Omental fat pad (tissue), 4 donors: ENCODE results near the gene AGRN. TPM values are rescaled to one million over a fixed set of nuclear protein-coding genes. Genes with fewer than 3 reads are reported as not detected.
"Not testable (repeated sequence)": the region's sequence is repeated elsewhere in the genome, so short reads cannot be mapped to it uniquely, and the experiment has no call there.

Experiments
- ATAC-seq: fragments of 150-250 bp; one replicate; pipeline ENCODE4 v1.9.1; 2016; ENCODE audit warnings: mild to moderate bottlenecking, moderate library complexity; ENCODE audit not compliant: low FRiP score
- DNase-seq: peaks from one replicate; pipeline ENCODE4 v3.0.0-alpha.2; 2019; ENCODE audit warnings: low spot score
- CTCF ChIP-seq, 3 donors: fragments of 450-650 bp; IDR thresholded peaks; one replicate each; pipeline ENCODE4 v1.5.1; 2016 to 2017; ENCODE audit warnings: antibody characterized with exemption in 3 of 3, mild to moderate bottlenecking in 3 of 3, moderate library complexity in 2 of 3
- total RNA-seq, 4 donors: library from RNA; depleted of rRNA; stranded (reverse); fragments of >200 nt; gene quantifications; one replicate each; pipeline ENCODE4 v1.1.0, GENCODE V29; 2016

AGRN gene
- total RNA-seq, 4 donors from 2014 or later: 17.2 to 42.3 (median 22.6) TPM

GRCh38 chr1:1004780-1005697 lies 14.9 kb upstream of the AGRN start:
- no peak for TF ChIP-seq CTCF (IDR thresholded peaks at IDR 0.05)
- ATAC-seq (no peak), DNase-seq (no peak)

GRCh38 chr1:1005774-1006304 lies 14.1 kb upstream of the AGRN start:
- DNase-seq (no peak), ATAC-seq (no peak)
- TF ChIP-seq CTCF (IDR thresholded peaks at IDR 0.05): no peak

- no peak for TF ChIP-seq CTCF (IDR thresholded peaks at IDR 0.05)
- DNase-seq: no peak
Observed at GRCh38 chr1:1006305-1007159, 13.4 kb upstream of the AGRN start.

GRCh38 chr1:1010131-1010530 lies 9.8 kb upstream of the AGRN start:
- not testable (repeated sequence) for DNase-seq, ATAC-seq

More at GRCh38 chr1:1006305-1007159, 13.4 kb upstream of the AGRN start:
- ATAC-seq: no peak

- no peak for ATAC-seq
- TF ChIP-seq CTCF (IDR thresholded peaks at IDR 0.05): no peak
- DNase-seq: no peak
Observed at GRCh38 chr1:1011396-1011949, 8.4 kb upstream of the AGRN start.

GRCh38 chr1:1012736-1013104 lies 7.2 kb upstream of the AGRN start:
- not testable (repeated sequence) for ATAC-seq, DNase-seq

GRCh38 chr1:1013105-1013921 lies 6.6 kb upstream of the AGRN start, which contains the start of gene ISG15:
Gene ISG15, plus strand, starts transcription at chr1:1013497. Its CDS starts 77 bp downstream, at chr1:1013574.
- DNase-seq: peak; percentile 58
- no peak for TF ChIP-seq CTCF (IDR thresholded peaks at IDR 0.05)
- peak; percentile 95 for ATAC-seq
